Ascending aorta (tissue), 2 donors: ENCODE measurements around the gene CRLF2. TPM values are rescaled to one million over a fixed set of nuclear protein-coding genes. Genes with fewer than 3 reads are reported as not detected.
A peak's percentile ranks its signal among the peaks of the same experiment; 100 is the strongest.
"Not testable (repeated sequence)": the region's sequence is repeated elsewhere in the genome, so short reads cannot be mapped to it uniquely, and the experiment has no call there.

Source experiments
- DNase-seq, 2 donors: peaks; one replicate each; pipeline ENCODE4 v3.0.0-alpha.2; 2019; ENCODE audit warnings: low spot score in 2 of 2
- H3K27ac ChIP-seq, 2 donors: fragments of 200-600 bp; sonication (generic); one replicate each; pipeline ENCODE4 v1.5.1; 2016 to 2017; ENCODE audit warnings: mild to moderate bottlenecking in 1 of 2
- H3K27me3 ChIP-seq: fragments of 200-600 bp; sonication (generic); one replicate; pipeline ENCODE4 v1.5.1; 2017
- H3K36me3 ChIP-seq, 2 donors: fragments of 200-600 bp; sonication (generic); one replicate each; pipeline ENCODE4 v1.5.1; 2016
- H3K4me1 ChIP-seq, 2 donors: fragments of 200-600 bp; sonication (generic); one replicate each; pipeline ENCODE4 v1.5.1; 2016 to 2017; ENCODE audit warnings: mild to moderate bottlenecking in 1 of 2
- H3K4me3 ChIP-seq, 2 donors: fragments of 200-600 bp; sonication (generic); one replicate each; pipeline ENCODE4 v1.5.1; 2016 to 2017; ENCODE audit warnings: mild to moderate bottlenecking in 1 of 2
- H3K9me3 ChIP-seq, 2 donors: fragments of 200-600 bp; sonication (generic); one replicate each; pipeline ENCODE4 v1.5.1; 2016
- CTCF ChIP-seq, 3 experiments: fragments of 200-600 bp in 2 of 3; fragments of 450-650 bp in 1 of 3; sonication (generic) in 2 of 3; IDR thresholded peaks; one replicate each; pipeline ENCODE4 v1.5.1; 2016 to 2019; ENCODE audit warnings: antibody characterized with exemption in 3 of 3, mild to moderate bottlenecking in 1 of 3, moderate library complexity in 1 of 3
- intact Hi-C: fragments of 100-400 bp; cut with DNase I; formaldehyde crosslinking; loops from one replicate; pipeline ENCODE4 v1.15.1; 2023
- total RNA-seq: library from RNA; depleted of rRNA; stranded (reverse); fragments of >200 nt; gene quantifications from one replicate; pipeline ENCODE4 v1.1.0, GENCODE V29; 2016

Gene CRLF2
- total RNA-seq, 1 donor from 2014 or later, result 1.1 TPM

DNA sequence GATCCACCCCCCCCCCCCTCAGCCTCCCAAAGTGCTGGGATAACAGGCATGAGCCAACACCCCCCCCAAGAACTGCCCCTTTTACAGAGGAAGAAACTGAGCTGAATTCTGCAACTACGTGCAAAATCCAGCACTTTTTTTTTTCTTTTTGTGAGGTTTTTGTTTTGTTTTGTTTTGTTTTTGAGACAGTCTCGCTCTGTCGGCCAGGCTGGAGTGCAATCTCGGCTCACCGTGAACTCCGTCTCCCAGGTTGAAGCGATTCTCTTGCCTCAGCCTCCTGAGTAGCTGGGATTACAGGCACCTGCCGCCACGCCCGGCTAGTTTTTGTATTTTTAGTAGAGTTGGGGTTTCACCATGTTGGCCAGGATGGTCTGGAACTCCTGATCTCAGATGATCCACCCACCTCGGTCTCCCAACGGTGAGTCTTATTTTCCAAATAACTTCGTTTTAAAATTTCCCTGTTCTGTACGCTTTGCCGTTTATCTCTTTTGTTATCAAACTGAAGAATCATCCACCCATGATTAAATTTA is 4.9 kb downstream of the CRLF2 start:
- TF ChIP-seq CTCF (IDR thresholded peaks at IDR 0.05), result no peak
- peak in 1 of 2 donors; percentile 39 for DNase-seq
- Histone ChIP-seq H3K27ac (no peak overlapping the region), H3K27me3 (no peaks in the 10 kb centered on the region), H3K4me3 (no peak overlapping the region), H3K9me3 (no peaks in the 10 kb centered on the region), H3K4me1 (peaks cover 7 to 8% of the 10 kb centered on the region in 2 donors), H3K36me3 (no peaks in the 10 kb centered on the region)
- intact Hi-C loops, result no loop called here

GRCh38 chrX:1205681-1206611 is 6.5 kb downstream of the CRLF2 start:
- Histone ChIP-seq H3K9me3 (no peaks in the 10 kb centered on the region), H3K27me3 (no peaks in the 10 kb centered on the region), H3K4me1 (peaks cover 7 to 8% of the 10 kb centered on the region in 2 donors), H3K36me3 (no peaks in the 10 kb centered on the region), H3K27ac (no peak overlapping the region), H3K4me3 (peak overlapping the region; percentile 53 to 58)
- TF ChIP-seq CTCF (IDR thresholded peaks at IDR 0.05), result no peak
- intact Hi-C loops, result no loop called here
- DNase-seq, result peak in 1 of 2 donors; percentile 64

GRCh38 chrX:1202251-1202650 is 10.2 kb downstream of the CRLF2 start:
- intact Hi-C loops, result no loop called here
- no peak for TF ChIP-seq CTCF (IDR thresholded peaks at IDR 0.05)
- DNase-seq, result peak in 1 of 2 donors; percentile 19
- peaks cover 7 to 8% of the 10 kb centered on the region in 2 donors for H3K4me1 ChIP-seq
- no peaks in the 10 kb centered on the region for H3K9me3 ChIP-seq
- no peak overlapping the region for H3K4me3 ChIP-seq
- H3K27ac ChIP-seq, result no peak overlapping the region
- H3K27me3 ChIP-seq, result no peaks in the 10 kb centered on the region
- H3K36me3 ChIP-seq, result no peaks in the 10 kb centered on the region

GRCh38 chrX:1196436-1196835 is 16.0 kb downstream of the CRLF2 start:
- no peaks in the 10 kb centered on the region for H3K36me3 ChIP-seq
- no peaks in the 10 kb centered on the region for H3K4me1 ChIP-seq
- H3K27me3 ChIP-seq, result no peaks in the 10 kb centered on the region
- H3K9me3 ChIP-seq, result no peaks in the 10 kb centered on the region
- peak in 1 of 2 donors; percentile 8 for DNase-seq
- no peak for TF ChIP-seq CTCF (IDR thresholded peaks at IDR 0.05)
- H3K4me3 ChIP-seq, result no peak overlapping the region
- intact Hi-C loops, result no loop called here
- no peak overlapping the region for H3K27ac ChIP-seq

GRCh38 chrX:1192196-1192595 is 20.3 kb downstream of the CRLF2 start:
- H3K36me3 ChIP-seq, intact Hi-C loops, H3K4me3 ChIP-seq, H3K9me3 ChIP-seq, H3K27me3 ChIP-seq, H3K4me1 ChIP-seq, H3K27ac ChIP-seq: not testable (repeated sequence)
- DNase-seq, result peak in 1 of 2 donors; percentile 15

DNA sequence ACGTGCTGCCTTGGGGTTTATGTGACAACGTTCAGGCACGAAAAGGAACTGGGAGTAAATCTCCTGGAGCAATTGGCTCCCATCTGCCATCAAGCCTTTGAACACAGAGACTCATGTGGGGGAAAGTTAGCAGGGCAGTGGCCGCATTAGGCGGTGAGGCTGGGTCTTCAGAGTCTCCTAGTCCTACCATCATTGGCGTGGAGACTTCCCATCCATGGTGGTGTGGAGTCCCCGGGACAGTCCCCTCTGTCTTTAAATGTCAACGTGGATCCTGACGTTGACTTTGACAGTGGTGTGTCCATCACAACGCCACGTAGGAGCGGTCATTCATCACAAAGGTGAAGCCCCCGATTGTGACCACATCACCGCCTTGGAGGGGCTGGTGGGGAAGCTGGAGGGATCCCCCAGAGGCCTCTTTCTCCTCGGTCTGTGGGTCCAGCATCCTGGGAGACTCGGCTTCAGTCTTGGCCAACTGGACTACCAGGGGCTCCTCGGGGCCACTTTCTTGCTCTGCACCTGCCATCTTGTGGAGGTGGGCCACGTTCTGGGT is 21.8 kb downstream of the CRLF2 start:
- TF ChIP-seq CTCF (IDR thresholded peaks at IDR 0.05), result no peak
- Histone ChIP-seq H3K9me3 (no peaks in the 10 kb centered on the region), H3K36me3 (no peaks in the 10 kb centered on the region), H3K27ac (no peak overlapping the region), H3K4me3 (no peak overlapping the region), H3K4me1 (no peaks in the 10 kb centered on the region), H3K27me3 (no peaks in the 10 kb centered on the region)
- peak in 1 of 2 donors; percentile 51 for DNase-seq
- intact Hi-C loops, result no loop called here
